Measurements from ENCODE around the gene SMC1A.

Gene SMC1A

GRCh38 chrX:53441531-53442321 lies 19.3 kb upstream of the SMC1A start (continued):
- TF ChIP-seq ZNF518A (tag by site-specific recombination; conservative IDR thresholded peaks at IDR 0.05; ENCODE audit: low read depth) (no peak), KLF8 (tag by site-specific recombination; IDR thresholded peaks at IDR 0.05) (no peak), ZNF473 (tag by site-specific recombination; IDR thresholded peaks at IDR 0.05) (no peak), ZNF521 (tag by site-specific recombination; IDR thresholded peaks at IDR 0.05) (no peak), GLIS1 (tag by site-specific recombination; IDR thresholded peaks at IDR 0.05) (0 out of 2 replicates have a peak, but pooled peaks have one; percentile 13), ZEB2 (tag by site-specific recombination; IDR thresholded peaks at IDR 0.05) (peak; percentile 23; the same call in 1 of the 2 replicates), ZBTB17 (tag by site-specific recombination; IDR thresholded peaks at IDR 0.05) (no peak)

- CTCF ChIA-PET = interaction anchor here (0.6 to 3.9 kb wide), 7 partner anchors 16 to 250 kb away, joined by 3 to 17 read pairs (median 5); no protein-coding TSS in a partner anchor
- H3K9me3 ChIP-seq (ENCODE audit: control insufficient read depth, insufficient read depth, low read depth, low read length) = no peaks in the 10 kb centered on the region
- 0 out of 2 replicates have a peak, but pooled peaks have one; percentile 22 for TF ChIP-seq IKZF3 (tag by site-specific recombination; IDR thresholded peaks at IDR 0.05)
- 0 out of 2 replicates have a peak, but pooled peaks have one; percentile 40 for TF ChIP-seq ZNF692 (tag by site-specific recombination; IDR thresholded peaks at IDR 0.05)
- peak; percentile 69; the same call in 1 of the 2 replicates for TF ChIP-seq KLF17 (tag by site-specific recombination; IDR thresholded peaks at IDR 0.05)
- TF ChIP-seq ZNF362 (tag by site-specific recombination; IDR thresholded peaks at IDR 0.05) = no peak
- TF ChIP-seq ZNF600 (tag by site-specific recombination; IDR thresholded peaks at IDR 0.05) = peak; percentile 57; the same call in 1 of the 2 replicates
- 0 out of 2 replicates have a peak, but pooled peaks have one; percentile 14 for TF ChIP-seq ZIC2 (tag by site-specific recombination; IDR thresholded peaks at IDR 0.05)
- peak; percentile 68 for TF ChIP-seq HIC1 (tag by site-specific recombination; IDR thresholded peaks at IDR 0.05)
- TF ChIP-seq GLIS2 (tag by site-specific recombination; IDR thresholded peaks at IDR 0.05) = peak; percentile 56; the same call in 1 of the 2 replicates
- no peak for TF ChIP-seq ZNF654 (tag by site-specific recombination; IDR thresholded peaks at IDR 0.05; ENCODE audit: low read depth)
- TF ChIP-seq OVOL3 (tag by site-specific recombination; IDR thresholded peaks at IDR 0.05) = no peak
- no peak for TF ChIP-seq ZNF174 (tag by site-specific recombination; IDR thresholded peaks at IDR 0.05)
- peak; percentile 29 for TF ChIP-seq ZEB2 (tag by site-specific recombination; IDR thresholded peaks at IDR 0.05)
- TF ChIP-seq ZBTB6 (tag by site-specific recombination; IDR thresholded peaks at IDR 0.05) = no peak
Measured at GRCh38 chrX:53440621-53441517, 18.4 kb upstream of the SMC1A start.

More at GRCh38 chrX:53440621-53441517, 18.4 kb upstream of the SMC1A start:
- H3K27ac ChIP-seq (ENCODE audit: extremely low read depth, low read depth, low read length) = peak overlapping the region; percentile 3; the same call in 1 of the 2 replicates
- POLR2A ChIA-PET = interaction anchor here (1.0 to 3.5 kb wide), 4 partner anchors 13 to 159 kb away, joined by 3 to 36 read pairs (median 4); partner anchors contain the start of genes IQSEC2, RIBC1 and SMC1A
- no peaks in the 10 kb centered on the region; a peak in 1 of 3 replicates for H3K36me3 ChIP-seq (ENCODE audit: control insufficient read depth in 2 of 2, insufficient read depth in 1 of 2, low read length in 2 of 2)
- H3K4me1 ChIP-seq (ENCODE audit: control insufficient read depth, insufficient read depth, low read length) = peaks cover 3% of the 10 kb centered on the region; the same call in 1 of the 2 replicates
- H3K4me3 ChIP-seq (ENCODE audit: low read depth, low read length) = peak overlapping the region; percentile 48
